Measurements from ENCODE around the gene RADIL.

RADIL gene

GRCh38 chr7:4753598-4754432, 129.7 kb downstream of the RADIL start:
- DNase-seq: peak; percentile 72

DNA sequence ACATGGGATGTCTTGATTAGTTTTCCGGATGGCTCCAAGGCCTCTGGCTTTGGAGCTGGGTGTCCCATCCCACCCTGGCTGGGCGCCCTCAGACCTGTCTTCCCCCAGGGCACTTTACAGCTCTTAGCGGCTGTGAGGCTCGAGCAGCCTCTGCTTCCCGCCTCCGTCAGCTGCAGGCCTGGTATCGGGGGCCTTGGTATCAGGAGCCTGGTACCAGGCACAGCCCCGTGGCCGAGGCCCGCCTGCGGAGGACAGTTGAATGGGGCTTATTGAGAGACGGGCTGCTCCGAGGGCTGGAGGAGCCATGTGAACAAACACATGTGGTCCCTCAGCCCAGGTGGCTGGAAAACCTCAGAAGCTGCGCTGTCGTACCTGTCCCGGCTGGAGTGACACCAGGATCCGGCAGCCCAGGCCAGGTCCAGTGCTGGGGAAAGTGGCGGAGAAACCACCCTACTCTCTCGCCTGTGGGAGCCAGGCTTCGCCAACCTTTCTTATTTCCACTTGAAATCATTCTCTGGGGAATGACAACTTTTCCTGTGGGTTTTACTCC, 132.0 kb downstream of the RADIL start:
- DNase-seq: no peak

GRCh38 chr7:4749798-4750197, 133.7 kb downstream of the RADIL start:
- DNase-seq: no peak

DNA sequence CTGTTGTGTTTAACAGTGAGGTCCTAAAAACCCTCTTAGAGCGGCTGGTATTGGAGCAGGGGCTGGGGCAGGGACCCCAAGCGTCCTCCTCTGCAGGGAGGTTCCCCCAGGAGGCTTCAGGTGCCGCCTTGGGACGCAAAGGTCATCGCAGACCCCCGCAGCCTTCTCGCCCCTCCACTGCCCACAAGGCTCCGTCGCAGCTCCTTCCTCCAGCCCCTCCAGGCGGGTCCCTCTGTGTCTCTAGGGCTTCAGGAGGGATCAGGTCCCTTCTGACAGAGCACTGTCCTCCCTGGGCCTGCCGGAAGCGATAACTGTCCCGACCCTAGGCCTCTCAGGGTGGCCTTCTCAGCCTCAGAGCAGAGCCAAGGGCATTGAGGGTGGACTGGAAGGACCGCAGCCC, 134.2 kb downstream of the RADIL start:
- DNase-seq: no peak

All from right hindlimb (tissue), 1 donor.